Activated T-helper 2 cell treated with anti-CD3 and anti-CD28 coated beads, Interferon-gamma antibody, Interleukin-2, Interleukin-4, amounts not matched to agents 10 μg/mL and 5 μg/mL and 100 μg/mL, durations not matched to agents 14 hours and 24 hours and 36 hours (primary cell): ENCODE data around the gene GPR27. TPM values are rescaled to one million over a fixed set of nuclear protein-coding genes. Genes with fewer than 3 reads are reported as not detected.
A peak's percentile ranks its signal among the peaks of the same experiment; 100 is the strongest.

Experiments
- DNase-seq: peaks from one replicate; pipeline ENCODE4 v3.0.0; 2021; ENCODE audit warnings: low spot score
- H3K27ac Mint-ChIP-seq: one replicate; pipeline ENCODE4 v1.8.0; 2021; ENCODE audit warnings: mixed read lengths
- H3K27me3 Mint-ChIP-seq: one replicate; pipeline ENCODE4 v1.8.0; 2021; ENCODE audit warnings: low read depth, mixed read lengths
- H3K36me3 Mint-ChIP-seq: one replicate; pipeline ENCODE4 v1.8.0; 2021; ENCODE audit warnings: low read depth, mixed read lengths
- H3K4me1 Mint-ChIP-seq: one replicate; pipeline ENCODE4 v1.8.0; 2021; ENCODE audit warnings: low read depth, mixed read lengths
- H3K4me3 Mint-ChIP-seq: one replicate; pipeline ENCODE4 v1.8.0; 2021; ENCODE audit warnings: low read depth, mild to moderate bottlenecking, moderate library complexity, mixed read lengths
- H3K9me3 Mint-ChIP-seq: one replicate; pipeline ENCODE4 v1.8.0; 2021; ENCODE audit warnings: mixed read lengths
- intact Hi-C: fragments of 100-400 bp; cut with micrococcal nuclease; formaldehyde crosslinking; loops from one replicate; pipeline ENCODE4 v1.15.1; 2023
- total RNA-seq: library from RNA; stranded (reverse); gene quantifications from 2 replicates; pipeline ENCODE4 v1.2.3, GENCODE V29; 2022

GPR27 gene
- total RNA-seq, 1 donor from 2014 or later, result 0.62 TPM

GRCh38 chr3:71751602-71752001 lies 2.1 kb upstream of the GPR27 start:
- H3K4me1 Mint-ChIP-seq, result peaks cover 3% of the 10 kb centered on the region
- no peaks in the 10 kb centered on the region for H3K9me3 Mint-ChIP-seq
- H3K36me3 Mint-ChIP-seq, result peaks cover 3% of the 10 kb centered on the region
- H3K4me3 Mint-ChIP-seq, result no peak overlapping the region
- peaks cover 64% of the 10 kb centered on the region for H3K27me3 Mint-ChIP-seq
- no peak for DNase-seq
- intact Hi-C loops, result no loop called here
- H3K27ac Mint-ChIP-seq, result no peak overlapping the region

- no peak for DNase-seq
Observed at GRCh38 chr3:71752831-71753700, 589 bp upstream of the GPR27 start.

GRCh38 chr3:71754610-71755253 lies 1.1 kb downstream of the GPR27 start:
- peaks cover 3% of the 10 kb centered on the region for H3K4me1 Mint-ChIP-seq
- intact Hi-C loops, result no loop called here
- no peaks in the 10 kb centered on the region for H3K9me3 Mint-ChIP-seq
- H3K27ac Mint-ChIP-seq, result no peak overlapping the region
- H3K36me3 Mint-ChIP-seq, result peaks cover 3% of the 10 kb centered on the region
- DNase-seq, result no peak
- H3K27me3 Mint-ChIP-seq, result peaks cover 63% of the 10 kb centered on the region
- peak overlapping the region; percentile 77 for H3K4me3 Mint-ChIP-seq

More at GRCh38 chr3:71752831-71753700, 589 bp upstream of the GPR27 start:
- Mint-ChIP-seq H3K4me3 (peak overlapping the region; percentile 43), H3K9me3 (no peaks in the 10 kb centered on the region), H3K4me1 (peaks cover 3% of the 10 kb centered on the region), H3K27me3 (peaks cover 73% of the 10 kb centered on the region), H3K36me3 (peaks cover 3% of the 10 kb centered on the region), H3K27ac (no peak overlapping the region)
- intact Hi-C loops, result no loop called here

GRCh38 chr3:71758091-71758490 lies 4.4 kb downstream of the GPR27 start:
- H3K9me3 Mint-ChIP-seq, result no peaks in the 10 kb centered on the region
- H3K27ac Mint-ChIP-seq, result no peak overlapping the region
- H3K27me3 Mint-ChIP-seq, result peaks cover 48% of the 10 kb centered on the region
- no peak overlapping the region for H3K4me3 Mint-ChIP-seq
- no peak for DNase-seq
- peaks cover 3% of the 10 kb centered on the region for H3K4me1 Mint-ChIP-seq
- H3K36me3 Mint-ChIP-seq, result peaks cover 3% of the 10 kb centered on the region
- intact Hi-C loops, result no loop called here

- Mint-ChIP-seq H3K9me3 (no peaks in the 10 kb centered on the region), H3K4me3 (no peak overlapping the region), H3K27me3 (peaks cover 53% of the 10 kb centered on the region), H3K36me3 (peaks cover 3% of the 10 kb centered on the region), H3K4me1 (peaks cover 3% of the 10 kb centered on the region), H3K27ac (no peak overlapping the region)
- intact Hi-C loops, result no loop called here
- DNase-seq, result no peak
Observed at GRCh38 chr3:71759401-71759800, 5.7 kb downstream of the GPR27 start.

GRCh38 chr3:71760140-71760539 lies 6.5 kb downstream of the GPR27 start:
- H3K36me3 Mint-ChIP-seq, result peaks cover 2% of the 10 kb centered on the region
- intact Hi-C loops, result no loop called here
- no peaks in the 10 kb centered on the region for H3K9me3 Mint-ChIP-seq
- no peak for DNase-seq
- peaks cover 49% of the 10 kb centered on the region for H3K27me3 Mint-ChIP-seq
- peaks cover 2% of the 10 kb centered on the region for H3K4me1 Mint-ChIP-seq
- no peak overlapping the region for H3K27ac Mint-ChIP-seq
- no peak overlapping the region for H3K4me3 Mint-ChIP-seq

GRCh38 chr3:71763426-71763825 lies 9.8 kb downstream of the GPR27 start:
- DNase-seq, result no peak
- intact Hi-C loops, result no loop called here
- Mint-ChIP-seq H3K4me3 (no peak overlapping the region), H3K9me3 (no peaks in the 10 kb centered on the region), H3K4me1 (no peaks in the 10 kb centered on the region), H3K27ac (no peak overlapping the region), H3K36me3 (no peaks in the 10 kb centered on the region), H3K27me3 (peaks cover 26% of the 10 kb centered on the region)

- H3K4me3 Mint-ChIP-seq, result no peak overlapping the region
- H3K9me3 Mint-ChIP-seq, result no peaks in the 10 kb centered on the region
- no peaks in the 10 kb centered on the region for H3K4me1 Mint-ChIP-seq
- no peak overlapping the region for H3K27ac Mint-ChIP-seq
- no peak for DNase-seq
- H3K36me3 Mint-ChIP-seq, result no peaks in the 10 kb centered on the region
- peaks cover 17% of the 10 kb centered on the region for H3K27me3 Mint-ChIP-seq
- intact Hi-C loops, result no loop called here
Observed at GRCh38 chr3:71771126-71771525, 17.5 kb downstream of the GPR27 start.

GRCh38 chr3:71771884-71772283 lies 18.2 kb downstream of the GPR27 start:
- Mint-ChIP-seq H3K4me3 (no peak overlapping the region), H3K27me3 (peaks cover 14% of the 10 kb centered on the region), H3K4me1 (peaks cover 3% of the 10 kb centered on the region), H3K27ac (no peak overlapping the region), H3K36me3 (no peaks in the 10 kb centered on the region), H3K9me3 (no peaks in the 10 kb centered on the region)
- intact Hi-C loops, result no loop called here
- DNase-seq, result no peak

GRCh38 chr3:71776538-71776937 lies 22.9 kb downstream of the GPR27 start:
- intact Hi-C loops, result no loop called here
- H3K27ac Mint-ChIP-seq, result no peak overlapping the region
- H3K27me3 Mint-ChIP-seq, result peaks cover 13% of the 10 kb centered on the region
- H3K4me3 Mint-ChIP-seq, result no peak overlapping the region
- H3K36me3 Mint-ChIP-seq, result no peaks in the 10 kb centered on the region
- H3K9me3 Mint-ChIP-seq, result no peaks in the 10 kb centered on the region
- no peak for DNase-seq
- peaks cover 20% of the 10 kb centered on the region for H3K4me1 Mint-ChIP-seq

- Mint-ChIP-seq H3K27me3 (peaks cover 24% of the 10 kb centered on the region), H3K9me3 (no peaks in the 10 kb centered on the region), H3K4me1 (peaks cover 20% of the 10 kb centered on the region), H3K27ac (no peak overlapping the region), H3K36me3 (no peaks in the 10 kb centered on the region), H3K4me3 (no peak overlapping the region)
- intact Hi-C loops, result no loop called here
- DNase-seq, result no peak
Observed at GRCh38 chr3:71778353-71778752, 24.7 kb downstream of the GPR27 start.

GRCh38 chr3:71779674-71780377 lies 26.2 kb downstream of the GPR27 start:
- no peak for DNase-seq
- no peaks in the 10 kb centered on the region for H3K36me3 Mint-ChIP-seq
- H3K4me3 Mint-ChIP-seq, result no peak overlapping the region
- H3K27ac Mint-ChIP-seq, result no peak overlapping the region
- H3K9me3 Mint-ChIP-seq, result no peaks in the 10 kb centered on the region
- H3K27me3 Mint-ChIP-seq, result peaks cover 33% of the 10 kb centered on the region
- intact Hi-C loops, result no loop called here
- peaks cover 29% of the 10 kb centered on the region for H3K4me1 Mint-ChIP-seq

- Mint-ChIP-seq H3K27ac (no peak overlapping the region), H3K36me3 (no peaks in the 10 kb centered on the region), H3K9me3 (no peaks in the 10 kb centered on the region), H3K27me3 (peaks cover 33% of the 10 kb centered on the region), H3K4me3 (no peak overlapping the region), H3K4me1 (peaks cover 31% of the 10 kb centered on the region)
- no peak for DNase-seq
- intact Hi-C loops, result no loop called here
Observed at GRCh38 chr3:71780430-71780829, 26.8 kb downstream of the GPR27 start.
